Dedifferentiated amniotic fluid mesenchymal stem cell (primary cell): Measurements from ENCODE around the gene TTC7B.
"Not testable (repeated sequence)": the region's sequence is repeated elsewhere in the genome, so short reads cannot be mapped to it uniquely, and the experiment has no call there.

Experiments
- DNase-seq: peaks from one replicate; pipeline ENCODE4 v3.0.0-alpha.2; 2016; ENCODE audit errors: extremely low spot score

TTC7B gene

GRCh38 chr14:90831821-90832220 is 15.6 kb upstream of the TTC7B start:
- DNase-seq, result no peak

GRCh38 chr14:90830931-90831701 is 14.9 kb upstream of the TTC7B start:
- no peak for DNase-seq

DNA sequence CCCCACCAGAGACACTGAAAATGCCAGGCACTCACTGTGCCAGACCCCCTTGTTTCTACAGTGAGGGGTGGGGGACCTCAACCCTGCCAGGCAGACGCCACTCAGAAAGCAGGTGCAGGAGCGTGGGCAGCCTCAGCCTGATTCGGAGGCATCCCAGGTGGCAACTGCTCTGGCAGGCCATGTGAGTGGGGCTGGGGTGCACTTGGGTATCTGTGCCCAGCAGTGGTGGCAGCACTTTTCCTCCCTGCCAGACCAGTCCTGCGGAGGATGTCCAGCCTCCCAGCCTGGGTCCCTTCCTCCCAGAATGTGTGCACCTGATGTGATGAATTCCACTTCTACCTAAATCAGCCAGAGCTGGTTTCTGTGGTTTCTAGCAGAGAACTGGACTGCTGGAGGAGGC is 13.4 kb upstream of the TTC7B start:
- DNase-seq, result no peak

DNA sequence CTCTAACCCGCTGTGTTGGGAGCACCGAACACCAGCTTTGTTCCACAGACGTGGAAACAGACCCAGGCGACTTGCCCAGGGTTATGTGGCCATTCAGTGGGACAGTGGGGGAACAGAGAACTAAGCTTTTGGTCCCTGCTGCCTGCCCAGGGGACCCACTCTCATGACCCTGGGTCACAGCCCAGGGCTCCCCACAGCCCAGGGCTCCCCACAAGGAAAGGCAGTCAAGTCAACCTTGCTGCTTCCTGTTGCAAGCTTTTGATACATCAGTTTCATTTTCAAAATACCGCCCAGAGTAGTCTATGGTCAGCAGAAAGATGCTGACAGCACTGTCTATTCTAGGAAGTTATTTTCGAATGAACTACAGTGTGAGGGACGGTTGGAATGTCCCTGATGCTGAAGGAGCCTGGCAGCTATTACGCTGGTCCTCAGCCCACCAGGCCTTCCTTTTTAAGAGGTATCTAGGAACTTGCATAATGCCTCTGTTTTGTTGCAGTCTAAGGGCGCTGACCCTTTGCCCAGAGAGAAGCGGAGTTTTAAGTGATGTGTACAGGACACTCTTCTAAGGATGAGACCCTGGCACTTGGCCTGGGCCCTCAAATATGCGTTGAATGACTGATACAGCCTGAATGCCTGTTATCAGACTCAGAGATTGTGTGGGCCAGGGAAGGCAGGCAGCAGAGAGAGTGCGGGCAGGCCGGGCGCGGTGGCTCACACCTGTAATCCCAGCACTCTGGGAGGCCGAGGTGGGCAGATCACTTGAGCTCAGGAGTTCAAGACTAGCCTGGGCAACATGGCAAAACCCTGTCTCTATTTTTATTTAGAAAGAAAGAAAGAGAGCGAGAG is 12.6 kb upstream of the TTC7B start:
- no peak for DNase-seq

- DNase-seq, result peak; percentile 81
Observed at GRCh38 chr14:90827919-90828610, 11.8 kb upstream of the TTC7B start.

DNA sequence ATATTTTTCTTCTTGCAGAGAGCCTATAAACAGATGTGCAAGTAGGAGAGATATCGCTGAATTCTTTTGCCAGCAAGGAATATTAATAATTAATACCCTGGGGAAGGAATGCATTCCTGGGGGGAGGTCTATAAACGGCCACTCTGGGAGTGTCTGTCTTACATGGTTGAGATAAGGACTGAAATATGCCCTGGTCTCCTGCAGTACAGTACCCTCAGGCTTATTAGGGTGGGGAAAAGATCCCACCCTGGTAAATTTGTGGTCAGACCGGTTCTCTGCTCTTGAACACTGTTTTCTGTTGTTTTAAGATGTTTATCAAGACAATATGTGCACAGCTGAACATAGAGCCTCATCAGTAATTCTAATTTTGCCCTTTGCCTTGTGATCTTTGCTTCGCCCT is 7.3 kb upstream of the TTC7B start:
- not testable (repeated sequence) for DNase-seq

GRCh38 chr14:90820958-90821357 is 4.7 kb upstream of the TTC7B start:
- DNase-seq, result no peak

GRCh38 chr14:90819734-90820393 is 3.6 kb upstream of the TTC7B start:
- DNase-seq, result no peak

- DNase-seq, result no peak
Observed at GRCh38 chr14:90818715-90819114, 2.5 kb upstream of the TTC7B start.

DNA sequence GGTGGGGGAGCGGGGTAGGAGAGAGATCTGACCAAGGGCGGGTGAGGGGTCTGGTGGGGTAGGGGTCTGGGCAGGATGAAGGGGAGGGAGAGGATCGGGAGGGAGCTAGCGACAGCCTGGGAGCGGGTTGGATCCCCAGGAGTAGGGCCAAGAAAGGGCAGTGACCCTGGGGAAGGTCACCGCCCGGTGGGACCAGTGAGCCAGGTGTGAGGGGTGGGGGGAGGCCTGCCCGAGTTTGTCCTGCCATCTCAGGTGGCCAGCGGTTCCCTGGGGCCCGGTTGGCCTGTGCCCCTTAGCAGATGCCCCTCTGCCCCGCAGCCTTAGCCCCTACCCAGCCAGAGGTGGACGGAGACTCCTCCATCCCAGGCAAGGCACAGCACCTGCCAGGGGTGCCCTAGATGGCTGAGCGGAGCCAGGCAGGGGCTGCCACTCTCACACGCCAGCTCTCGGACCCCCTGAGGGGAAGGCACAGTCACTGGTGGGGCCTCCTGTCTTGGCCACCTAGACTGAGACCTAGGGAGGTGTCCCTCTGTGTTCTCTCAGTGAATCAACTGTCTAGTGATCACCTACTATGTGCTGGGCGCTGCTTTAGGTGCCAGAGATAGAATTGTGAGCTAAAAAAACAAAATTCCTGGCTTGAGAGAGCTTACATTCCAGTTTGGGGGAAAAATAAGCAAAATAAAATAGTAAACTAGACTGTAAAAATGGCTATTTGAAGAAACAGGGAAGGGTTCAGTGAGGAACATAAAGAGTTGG is 629 bp upstream of the TTC7B start:
- DNase-seq, result no peak

DNA sequence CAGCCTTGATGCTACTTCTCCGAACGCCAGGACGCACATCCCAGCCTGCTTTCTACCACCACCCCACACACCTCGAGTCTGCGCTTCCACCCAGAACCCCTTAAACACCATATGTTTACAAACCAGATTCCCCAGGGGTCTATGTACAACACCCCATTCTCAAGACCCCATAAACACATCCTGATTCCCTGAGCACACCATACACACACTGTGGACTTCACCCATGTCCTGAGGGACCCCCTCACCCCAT is 733 bp downstream of the TTC7B start:
- no peak for DNase-seq

GRCh38 chr14:90814806-90815571 is 1.2 kb downstream of the TTC7B start:
- DNase-seq, result no peak

DNA sequence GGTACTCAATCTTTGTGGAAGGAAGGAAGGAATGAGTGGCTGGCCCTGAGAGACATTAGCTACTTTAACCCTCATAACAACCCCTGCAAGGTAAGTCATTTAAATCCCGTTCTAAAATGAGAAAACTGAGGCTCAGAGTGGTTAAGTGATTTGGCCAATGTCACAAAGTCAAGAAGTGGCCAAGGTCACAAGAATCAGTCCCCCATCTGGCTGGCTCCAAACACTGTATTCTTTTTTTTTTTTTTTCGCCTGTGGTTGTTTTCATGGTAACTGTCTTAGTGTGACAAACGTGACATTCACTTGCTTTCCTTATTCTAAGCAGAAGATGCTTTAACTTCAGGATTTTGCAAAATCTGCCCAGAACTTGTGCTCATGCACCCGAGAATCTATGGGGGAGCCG is 2.8 kb downstream of the TTC7B start:
- DNase-seq, result no peak

DNA sequence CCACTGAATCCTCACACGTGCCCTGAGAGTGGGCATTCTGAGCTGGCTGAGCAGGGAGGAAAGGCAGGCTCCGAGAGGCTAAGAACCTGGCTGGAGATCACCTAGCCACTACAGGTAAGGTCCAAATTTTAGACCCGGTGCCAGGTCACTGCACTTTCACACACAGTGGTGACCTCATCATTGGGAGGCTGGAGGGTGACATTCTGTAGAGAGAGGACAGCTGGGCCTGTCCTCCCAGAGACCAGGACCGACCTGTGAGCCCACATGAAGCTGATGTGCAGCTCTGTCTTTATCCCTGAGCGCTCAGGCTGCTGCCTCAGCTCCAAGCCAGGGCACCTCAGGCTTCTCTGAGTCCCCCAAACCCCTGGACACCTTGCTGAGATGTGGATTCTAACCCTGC is 4.1 kb downstream of the TTC7B start:
- DNase-seq, result no peak

- no peak for DNase-seq
Observed at GRCh38 chr14:90811641-90812040, 4.6 kb downstream of the TTC7B start.

DNA sequence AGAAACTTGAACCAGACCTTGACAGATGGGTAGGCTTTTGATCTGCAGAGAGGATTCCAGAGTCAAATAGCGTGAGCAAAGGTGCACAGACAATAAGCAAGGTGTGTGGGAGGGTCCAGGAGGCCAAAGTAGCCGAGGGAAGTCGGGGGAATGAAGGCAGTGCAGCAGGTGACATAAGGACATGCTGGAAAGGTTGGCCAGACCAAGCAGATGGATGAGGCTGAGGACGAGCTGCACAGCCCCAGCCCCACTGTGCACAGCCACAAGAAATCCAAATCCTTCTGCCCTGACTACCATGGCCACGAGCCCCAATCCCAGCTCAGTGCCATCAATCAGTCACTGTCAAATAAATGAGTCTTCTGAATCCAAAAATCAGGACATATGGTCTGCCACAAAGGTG is 5.4 kb downstream of the TTC7B start:
- no peak for DNase-seq

DNA sequence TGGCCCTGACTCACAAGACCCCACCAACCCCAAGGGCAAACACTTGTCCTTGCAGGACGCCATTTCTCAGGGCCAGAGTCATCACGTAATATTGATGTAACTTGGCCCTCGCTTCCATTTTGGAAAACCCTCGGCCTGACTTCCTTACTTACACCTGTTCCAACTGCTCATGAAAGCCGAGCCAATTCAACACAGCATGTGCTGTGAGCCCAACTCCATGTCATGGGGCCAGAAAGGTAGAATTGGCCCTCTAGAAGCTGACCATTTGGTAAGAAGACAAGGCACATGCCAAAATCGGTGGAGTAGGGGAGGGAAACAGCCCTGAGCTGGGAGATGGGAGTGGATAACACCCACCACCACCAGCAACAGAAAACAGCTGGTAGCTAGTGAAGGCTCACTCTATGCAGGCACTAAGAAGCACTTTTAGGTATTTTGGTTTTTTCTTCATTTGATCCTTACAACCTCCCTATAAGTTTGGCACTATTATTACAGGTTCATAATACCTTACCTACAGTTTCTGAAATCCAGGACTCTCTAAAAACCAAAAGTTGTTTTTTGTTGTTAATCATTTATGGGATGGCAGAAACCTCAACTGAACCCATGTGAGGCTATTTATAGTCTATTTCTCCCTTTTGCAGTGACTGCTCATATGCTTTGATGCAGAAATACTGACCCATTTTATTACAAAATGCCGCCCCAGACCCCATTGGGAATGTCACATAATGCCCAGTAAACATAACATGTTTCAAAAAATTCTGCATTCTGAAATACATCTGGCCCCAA is 6.5 kb downstream of the TTC7B start:
- DNase-seq, result no peak

DNA sequence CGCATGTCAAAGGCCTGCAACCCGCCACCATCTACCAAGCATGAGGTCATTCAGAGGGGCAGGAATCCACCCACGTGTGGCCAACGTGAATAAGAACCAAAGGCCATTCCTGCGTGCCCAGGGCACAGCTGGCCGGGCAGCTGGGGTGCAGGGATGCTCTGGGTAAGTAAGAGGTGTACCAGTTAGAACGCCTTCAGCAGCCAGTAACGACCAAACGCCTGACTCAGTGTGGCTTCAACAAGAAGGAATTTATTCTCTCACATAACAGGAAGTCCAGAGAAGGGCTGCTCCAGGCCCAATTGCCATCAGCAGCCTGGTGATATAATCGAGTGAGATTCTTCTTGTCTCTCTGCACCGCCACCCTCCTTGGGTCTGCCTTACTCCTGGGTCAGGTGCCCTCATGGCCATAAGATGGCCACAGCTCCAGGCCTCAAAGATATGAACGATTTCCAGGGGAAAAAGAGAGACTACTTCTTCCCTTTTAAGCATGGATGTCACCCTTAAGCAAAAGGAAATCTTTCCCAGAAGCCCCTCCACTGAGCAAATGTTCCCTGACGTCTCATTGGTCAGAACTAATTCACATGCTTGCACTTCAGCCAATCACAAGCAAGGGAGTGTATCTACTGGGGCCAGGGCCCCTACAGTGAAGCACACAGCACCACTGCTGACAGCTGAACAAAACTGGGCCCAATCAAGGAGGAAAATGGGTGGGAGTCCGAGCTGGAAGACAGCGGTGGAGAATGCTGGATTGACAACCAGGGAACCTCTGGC is 7.3 kb downstream of the TTC7B start:
- no peak for DNase-seq

DNA sequence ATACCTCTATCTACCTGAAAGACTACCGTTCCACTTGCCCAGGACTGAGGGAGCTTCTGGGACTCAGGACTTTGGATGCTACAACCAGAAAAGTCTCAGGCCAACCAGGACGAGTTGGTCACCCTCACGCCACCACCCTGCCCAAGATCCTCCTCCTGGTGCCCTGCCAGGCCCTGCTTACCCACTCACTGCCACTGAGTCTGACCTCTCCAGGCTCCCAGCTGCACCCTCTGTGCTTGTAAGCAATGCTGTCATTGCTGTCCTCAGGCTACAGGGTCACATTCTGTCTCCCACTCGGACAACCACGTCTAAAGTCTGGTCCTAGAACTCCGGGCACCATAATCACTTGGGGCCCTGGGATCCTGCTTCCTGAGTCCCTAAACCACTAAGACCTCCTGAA is 9.2 kb downstream of the TTC7B start:
- DNase-seq, result no peak
